ENCODE data around the gene CD302.

DNA sequence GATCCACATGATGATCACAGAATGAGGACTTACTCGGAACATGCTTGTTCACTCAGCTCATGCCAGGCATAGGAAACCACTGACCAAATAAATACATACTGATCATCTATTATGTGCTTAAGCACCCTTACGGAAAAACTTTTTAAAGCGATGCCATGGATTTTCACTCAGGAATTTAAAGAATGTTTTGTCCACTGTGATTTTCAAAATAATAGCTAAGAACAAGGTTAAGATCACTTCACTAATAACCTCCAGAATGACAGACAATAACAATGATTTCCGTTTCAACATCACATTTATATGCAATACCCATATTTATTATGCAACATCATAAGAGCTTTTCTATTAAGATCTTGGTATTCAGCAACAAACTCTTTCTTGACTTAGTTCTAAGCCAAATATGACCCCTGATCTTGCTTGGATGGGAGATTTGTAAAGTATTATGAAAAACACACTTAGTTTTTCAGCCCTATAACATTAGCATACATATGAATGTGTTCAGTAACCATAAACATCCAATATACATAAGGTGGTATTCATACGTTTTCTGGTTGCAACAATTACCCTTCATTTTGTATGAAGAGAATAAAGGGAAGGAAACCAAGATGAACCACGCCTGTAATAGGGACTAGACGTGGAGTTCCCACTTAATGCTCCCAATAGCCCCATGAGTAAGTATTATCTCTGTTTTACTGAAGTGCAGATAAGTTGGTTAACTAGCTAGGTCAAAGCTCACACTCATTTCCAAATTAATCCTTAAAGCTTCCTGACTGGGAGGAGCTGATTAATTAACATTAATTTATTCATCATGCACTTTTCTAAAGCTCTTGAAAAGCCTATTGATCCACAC, 1.9 kb downstream of the CD302 start:
- TF ChIP-seq, protein P1, sequence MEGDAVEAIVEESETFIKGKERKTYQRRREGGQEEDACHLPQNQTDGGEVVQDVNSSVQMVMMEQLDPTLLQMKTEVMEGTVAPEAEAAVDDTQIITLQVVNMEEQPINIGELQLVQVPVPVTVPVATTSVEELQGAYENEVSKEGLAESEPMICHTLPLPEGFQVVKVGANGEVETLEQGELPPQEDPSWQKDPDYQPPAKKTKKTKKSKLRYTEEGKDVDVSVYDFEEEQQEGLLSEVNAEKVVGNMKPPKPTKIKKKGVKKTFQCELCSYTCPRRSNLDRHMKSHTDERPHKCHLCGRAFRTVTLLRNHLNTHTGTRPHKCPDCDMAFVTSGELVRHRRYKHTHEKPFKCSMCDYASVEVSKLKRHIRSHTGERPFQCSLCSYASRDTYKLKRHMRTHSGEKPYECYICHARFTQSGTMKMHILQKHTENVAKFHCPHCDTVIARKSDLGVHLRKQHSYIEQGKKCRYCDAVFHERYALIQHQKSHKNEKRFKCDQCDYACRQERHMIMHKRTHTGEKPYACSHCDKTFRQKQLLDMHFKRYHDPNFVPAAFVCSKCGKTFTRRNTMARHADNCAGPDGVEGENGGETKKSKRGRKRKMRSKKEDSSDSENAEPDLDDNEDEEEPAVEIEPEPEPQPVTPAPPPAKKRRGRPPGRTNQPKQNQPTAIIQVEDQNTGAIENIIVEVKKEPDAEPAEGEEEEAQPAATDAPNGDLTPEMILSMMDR (IDR thresholded peaks at IDR 0.05): no peak
- no peak for TF ChIP-seq POLR2A (IDR thresholded peaks at IDR 0.05)

Data from body of pancreas (tissue), 4 donors.